Measurements from ENCODE around the gene ABR. TPM values are rescaled to one million over a fixed set of nuclear protein-coding genes. Genes with fewer than 3 reads are reported as not detected.
A peak's percentile ranks its signal among the peaks of the same experiment; 100 is the strongest.

Gene ABR
- total RNA-seq, 1 donor from 2014 or later, result 110 TPM

DNA sequence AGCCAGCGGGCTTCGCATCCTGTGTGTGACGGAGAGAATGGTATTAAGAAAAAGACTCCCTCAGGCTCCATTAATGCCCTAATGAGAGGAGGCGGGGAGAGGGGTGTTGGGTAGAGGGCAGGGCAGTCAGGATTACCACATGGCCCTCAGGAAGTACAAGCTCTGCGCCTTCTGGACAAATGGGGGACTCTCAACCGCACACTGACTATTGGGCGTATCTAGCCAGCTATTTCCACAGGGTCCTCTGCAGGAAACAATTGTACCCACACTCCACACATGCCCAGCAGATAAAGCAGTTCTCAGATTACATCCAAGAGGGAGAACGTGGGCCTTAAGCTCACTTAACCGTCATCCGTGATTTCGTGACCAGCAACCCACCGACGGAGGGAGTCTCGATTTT, 214.9 kb downstream of the ABR start:
- Mint-ChIP-seq H3K27ac (ENCODE audit: unreplicated experiment) (peak overlapping the region; percentile 81), H3K4me1 (ENCODE audit: unreplicated experiment) (peaks cover 71% of the 10 kb centered on the region), H3K36me3 (ENCODE audit: unreplicated experiment) (peaks cover 6% of the 10 kb centered on the region), H3K9me3 (ENCODE audit: unreplicated experiment) (no peaks in the 10 kb centered on the region), H3K27me3 (ENCODE audit: unreplicated experiment) (no peaks in the 10 kb centered on the region), H3K4me3 (ENCODE audit: unreplicated experiment) (no peak overlapping the region)
- TF ChIP-seq, protein P1, sequence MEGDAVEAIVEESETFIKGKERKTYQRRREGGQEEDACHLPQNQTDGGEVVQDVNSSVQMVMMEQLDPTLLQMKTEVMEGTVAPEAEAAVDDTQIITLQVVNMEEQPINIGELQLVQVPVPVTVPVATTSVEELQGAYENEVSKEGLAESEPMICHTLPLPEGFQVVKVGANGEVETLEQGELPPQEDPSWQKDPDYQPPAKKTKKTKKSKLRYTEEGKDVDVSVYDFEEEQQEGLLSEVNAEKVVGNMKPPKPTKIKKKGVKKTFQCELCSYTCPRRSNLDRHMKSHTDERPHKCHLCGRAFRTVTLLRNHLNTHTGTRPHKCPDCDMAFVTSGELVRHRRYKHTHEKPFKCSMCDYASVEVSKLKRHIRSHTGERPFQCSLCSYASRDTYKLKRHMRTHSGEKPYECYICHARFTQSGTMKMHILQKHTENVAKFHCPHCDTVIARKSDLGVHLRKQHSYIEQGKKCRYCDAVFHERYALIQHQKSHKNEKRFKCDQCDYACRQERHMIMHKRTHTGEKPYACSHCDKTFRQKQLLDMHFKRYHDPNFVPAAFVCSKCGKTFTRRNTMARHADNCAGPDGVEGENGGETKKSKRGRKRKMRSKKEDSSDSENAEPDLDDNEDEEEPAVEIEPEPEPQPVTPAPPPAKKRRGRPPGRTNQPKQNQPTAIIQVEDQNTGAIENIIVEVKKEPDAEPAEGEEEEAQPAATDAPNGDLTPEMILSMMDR (IDR thresholded peaks at IDR 0.05), result no peak
- no peak for DNase-seq (ENCODE audit: extremely low spot score, unreplicated experiment)

DNA sequence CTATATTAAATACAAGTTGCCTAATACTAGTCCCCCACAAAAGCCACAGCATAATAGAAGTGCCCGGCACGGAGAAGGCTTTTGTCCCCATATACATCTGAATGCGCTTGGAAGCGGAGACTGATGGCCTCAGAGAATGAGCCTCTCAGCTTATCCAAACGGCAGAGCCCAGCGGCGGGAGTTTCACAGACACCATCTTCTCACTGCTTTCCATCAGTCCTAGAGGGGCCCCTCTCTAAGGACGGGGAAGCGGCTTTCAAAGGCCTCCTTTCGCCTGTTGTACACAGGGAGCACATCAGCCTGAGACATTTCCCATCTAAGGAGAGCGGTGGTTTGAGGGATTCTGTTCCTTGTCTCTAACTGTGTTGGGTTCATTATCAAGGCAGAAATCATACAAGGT, 217.1 kb downstream of the ABR start:
- no peaks in the 10 kb centered on the region for H3K27me3 Mint-ChIP-seq (ENCODE audit: unreplicated experiment)
- no peak overlapping the region for H3K27ac Mint-ChIP-seq (ENCODE audit: unreplicated experiment)
- H3K4me3 Mint-ChIP-seq (ENCODE audit: unreplicated experiment), result no peak overlapping the region
- TF ChIP-seq, protein P1 (IDR thresholded peaks at IDR 0.05), result no peak
- peaks cover 8% of the 10 kb centered on the region for H3K36me3 Mint-ChIP-seq (ENCODE audit: unreplicated experiment)
- no peaks in the 10 kb centered on the region for H3K9me3 Mint-ChIP-seq (ENCODE audit: unreplicated experiment)
- DNase-seq (ENCODE audit: extremely low spot score, unreplicated experiment), result no peak
- H3K4me1 Mint-ChIP-seq (ENCODE audit: unreplicated experiment), result peaks cover 64% of the 10 kb centered on the region

DNA sequence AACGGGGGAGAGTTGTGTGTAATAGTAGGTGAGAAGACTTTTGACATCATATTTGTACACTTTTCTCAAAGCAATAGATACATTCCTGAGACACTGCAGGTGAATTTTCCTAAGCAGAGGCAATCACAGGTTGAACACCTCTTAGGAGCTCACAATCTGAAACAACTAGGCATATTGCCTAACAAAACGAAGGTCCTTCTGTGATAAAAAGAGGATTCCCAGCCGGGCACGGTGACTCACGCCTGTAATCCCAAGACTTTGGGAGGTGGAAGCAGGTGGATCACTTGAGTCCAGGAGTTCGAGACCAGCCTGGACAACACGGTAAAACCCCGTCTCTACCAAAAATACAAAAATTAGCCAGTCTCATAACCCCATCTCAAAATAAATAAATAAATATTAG, 217.6 kb downstream of the ABR start:
- H3K4me1 Mint-ChIP-seq (ENCODE audit: unreplicated experiment), result peaks cover 66% of the 10 kb centered on the region
- DNase-seq (ENCODE audit: extremely low spot score, unreplicated experiment), result no peak
- H3K27me3 Mint-ChIP-seq (ENCODE audit: unreplicated experiment), result no peaks in the 10 kb centered on the region

DNA sequence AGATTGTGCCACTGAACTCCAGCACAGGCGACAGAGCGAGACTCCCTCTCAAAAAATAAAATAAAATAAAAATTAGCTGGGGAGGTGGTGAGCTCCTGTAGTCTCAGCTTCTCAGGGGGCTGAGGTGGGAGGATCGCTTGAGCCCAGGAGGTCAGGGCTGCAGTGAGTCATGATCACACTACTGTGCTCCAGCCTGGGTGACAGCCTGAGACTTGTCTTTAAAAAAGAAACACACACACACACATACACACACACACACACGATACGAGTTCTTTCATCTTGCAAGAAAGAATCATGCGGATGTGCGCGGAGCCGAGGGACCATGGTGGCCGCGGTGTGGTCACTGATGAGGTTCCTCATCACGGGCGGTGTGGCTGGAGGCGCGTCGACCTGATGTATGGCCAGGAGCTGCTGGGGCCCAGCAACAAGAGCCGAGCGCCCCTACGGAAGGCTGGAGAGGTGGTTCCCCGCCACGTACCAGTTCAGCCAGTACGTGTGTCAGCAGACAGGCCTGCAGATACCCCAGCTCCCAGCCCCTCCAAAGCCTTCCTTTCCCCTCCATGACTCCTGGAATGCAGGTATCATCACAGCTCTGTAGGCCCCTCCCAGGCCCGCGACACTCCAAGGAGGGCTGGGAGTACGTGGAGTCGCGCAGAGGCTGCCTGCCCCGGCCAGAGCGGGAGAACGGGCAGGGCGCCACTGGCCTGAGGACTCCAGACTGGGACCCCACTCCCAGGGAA, 220.9 kb downstream of the ABR start:
- H3K4me3 Mint-ChIP-seq (ENCODE audit: unreplicated experiment), result no peak overlapping the region
- DNase-seq (ENCODE audit: extremely low spot score, unreplicated experiment), result no peak
- no peaks in the 10 kb centered on the region for H3K27me3 Mint-ChIP-seq (ENCODE audit: unreplicated experiment)
- peaks cover 72% of the 10 kb centered on the region for H3K4me1 Mint-ChIP-seq (ENCODE audit: unreplicated experiment)
- no peaks in the 10 kb centered on the region for H3K9me3 Mint-ChIP-seq (ENCODE audit: unreplicated experiment)
- TF ChIP-seq, protein P1 (IDR thresholded peaks at IDR 0.05), result no peak
- H3K27ac Mint-ChIP-seq (ENCODE audit: unreplicated experiment), result no peak overlapping the region
- peaks cover 8% of the 10 kb centered on the region for H3K36me3 Mint-ChIP-seq (ENCODE audit: unreplicated experiment)

More for the DNA sequence above, 217.6 kb downstream of the ABR start:
- H3K27ac Mint-ChIP-seq (ENCODE audit: unreplicated experiment), result no peak overlapping the region
- no peaks in the 10 kb centered on the region for H3K9me3 Mint-ChIP-seq (ENCODE audit: unreplicated experiment)
- H3K36me3 Mint-ChIP-seq (ENCODE audit: unreplicated experiment), result peaks cover 8% of the 10 kb centered on the region
- TF ChIP-seq, protein P1 (IDR thresholded peaks at IDR 0.05), result no peak
- H3K4me3 Mint-ChIP-seq (ENCODE audit: unreplicated experiment), result no peak overlapping the region

DNA sequence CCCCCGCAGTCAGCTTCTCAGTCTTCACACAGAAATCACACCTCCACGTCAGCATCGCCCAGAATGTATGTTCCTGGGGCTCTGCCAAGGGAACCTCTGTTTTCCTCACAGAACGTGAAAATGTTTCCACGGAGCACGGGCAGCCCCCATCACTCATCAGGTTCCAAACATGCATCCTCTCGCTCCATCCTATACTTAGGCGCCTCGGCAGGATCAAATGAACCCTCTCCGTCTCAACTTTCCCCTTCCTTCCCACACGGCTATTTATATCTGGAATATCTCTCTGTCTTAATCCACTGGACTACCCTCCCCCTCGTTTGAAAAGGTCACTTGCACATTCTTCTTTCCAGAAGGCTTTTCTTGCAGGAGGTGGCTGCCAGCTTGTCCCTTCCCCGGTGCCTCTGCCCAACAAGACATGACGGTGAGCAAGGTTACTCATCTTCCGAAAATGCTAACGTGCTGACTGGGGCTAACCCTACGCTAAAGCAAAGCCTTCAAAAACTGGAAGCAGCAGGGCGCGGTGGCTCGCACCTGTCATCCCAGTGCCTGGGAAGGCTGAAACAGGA, 221.8 kb downstream of the ABR start:
- no peaks in the 10 kb centered on the region for H3K27me3 Mint-ChIP-seq (ENCODE audit: unreplicated experiment)

More for the DNA sequence above, 221.8 kb downstream of the ABR start:
- Mint-ChIP-seq H3K36me3 (ENCODE audit: unreplicated experiment) (peaks cover 8% of the 10 kb centered on the region), H3K9me3 (ENCODE audit: unreplicated experiment) (no peaks in the 10 kb centered on the region), H3K27ac (ENCODE audit: unreplicated experiment) (peak overlapping the region; percentile 21), H3K4me1 (ENCODE audit: unreplicated experiment) (peaks cover 71% of the 10 kb centered on the region), H3K4me3 (ENCODE audit: unreplicated experiment) (no peak overlapping the region)
- TF ChIP-seq, protein P1 (IDR thresholded peaks at IDR 0.05), result no peak
- DNase-seq (ENCODE audit: extremely low spot score, unreplicated experiment), result no peak

Data from osteocyte (in vitro differentiated cells).